Stimulated activated CD4-positive, alpha-beta T cell treated with anti-CD3 and anti-CD28 coated beads, Interleukin-1b, Interleukin-23, amount 100 ng/mL, for 24 hours (primary cell): ENCODE measurements around the gene CADPS.

Experiments
- DNase-seq, 4 experiments: peaks; one replicate each; pipeline ENCODE4 v3.0.0-alpha.2; 2020; ENCODE audit warnings: low read depth in 4 of 4, low spot score in 1 of 4

CADPS gene

GRCh38 chr3:62873761-62874710 lies 1.2 kb downstream of the CADPS start:
- DNase-seq: no peak

GRCh38 chr3:62873451-62873760 lies 1.8 kb downstream of the CADPS start:
- no peak for DNase-seq

- DNase-seq: no peak
These were observed 2.9 kb downstream of the CADPS start for GRCh38 chr3:62872318-62872717.

GRCh38 chr3:62870321-62870720 lies 4.9 kb downstream of the CADPS start:
- DNase-seq: no peak

GRCh38 chr3:62863648-62864047 lies 11.6 kb downstream of the CADPS start:
- no peak for DNase-seq

GRCh38 chr3:62859203-62859791 lies 15.9 kb downstream of the CADPS start:
- no peak for DNase-seq

- no peak for DNase-seq
These were observed 29.2 kb downstream of the CADPS start for GRCh38 chr3:62845996-62846395.

GRCh38 chr3:62843508-62843907 lies 31.7 kb downstream of the CADPS start:
- DNase-seq: no peak

- DNase-seq: no peak
These were observed 35.5 kb downstream of the CADPS start for GRCh38 chr3:62839748-62840147.

GRCh38 chr3:62837145-62837787 lies 38.0 kb downstream of the CADPS start:
- DNase-seq: no peak

GRCh38 chr3:62835554-62836236 lies 39.5 kb downstream of the CADPS start:
- no peak for DNase-seq

- no peak for DNase-seq
These were observed 41.7 kb downstream of the CADPS start for GRCh38 chr3:62833538-62833937.

GRCh38 chr3:62832553-62832952 lies 42.7 kb downstream of the CADPS start:
- no peak for DNase-seq

GRCh38 chr3:62830727-62831322 lies 44.4 kb downstream of the CADPS start:
- DNase-seq: no peak

- no peak for DNase-seq
These were observed 47.7 kb downstream of the CADPS start for GRCh38 chr3:62827550-62827949.

- DNase-seq: no peak
These were observed 50.1 kb downstream of the CADPS start for GRCh38 chr3:62824965-62825592.

GRCh38 chr3:62823461-62824050 lies 51.7 kb downstream of the CADPS start:
- DNase-seq: no peak

- DNase-seq: no peak
These were observed 52.3 kb downstream of the CADPS start for GRCh38 chr3:62822905-62823304.

GRCh38 chr3:62818347-62818746 lies 56.9 kb downstream of the CADPS start:
- DNase-seq: no peak

- no peak for DNase-seq
These were observed 57.5 kb downstream of the CADPS start for GRCh38 chr3:62817678-62818077.
